Endothelial cell of umbilical vein (primary cell): Measurements from ENCODE around the gene JPH3. TPM values are rescaled to one million over a fixed set of nuclear protein-coding genes. Genes with fewer than 3 reads are reported as not detected.

Experiments used
- BruUV-seq: library from RNA; stranded (reverse); fragments of 400-500 nt; replicated peaks from 2 replicates; lab custom pipeline; 2021; lab: Mats Ljungman, UMichigan
- CTCF ChIA-PET: fragments of 300-600, 350-600 bp; sonication (Branson Sonifier 250); formaldehyde crosslinking; loops from one replicate; lab custom pipeline; 2021; ENCODE audit warnings: antibody characterized with exemption, inconsistent platforms; lab: Charles Lee
- POLR2A ChIA-PET: fragments of 300-600, 350-600 bp; sonication (Branson Sonifier 250); formaldehyde crosslinking; loops from one replicate; lab custom pipeline; 2021; ENCODE audit warnings: antibody characterized with exemption, inconsistent platforms; lab: Charles Lee
- DNase-seq: peaks from one replicate; pipeline ENCODE4 v3.0.0-alpha.2; 2011; ENCODE audit warnings: low read depth, low spot score
- FAIRE-seq: peaks from 2 replicates; lab custom pipeline; 2011; peaks lifted over from hg19 to GRCh38; lab: Jason Lieb, UNC
- H2AFZ ChIP-seq: 2 replicates; pipeline ENCODE4 v1.6.0; 2012; ENCODE audit warnings: low read depth, low read length, control low read depth, inconsistent platforms
- H3K27ac ChIP-seq: 2 replicates; pipeline ENCODE4 v1.5.1; 2011; ENCODE audit warnings: low read depth, mild to moderate bottlenecking, control low read depth, low read length, moderate library complexity; ENCODE audit not compliant: insufficient read depth
- H3K27me3 ChIP-seq, 2 experiments: 2 replicates each; pipeline versions ENCODE4 v1.6.0 to v1.6.1; 2011; ENCODE audit warnings: low read length in 2 of 2, mixed read lengths in 1 of 2; ENCODE audit not compliant: control insufficient read depth in 2 of 2, insufficient read depth in 2 of 2
- H3K36me3 ChIP-seq, 2 experiments: 2 replicates in 1 of 2; 3 replicates in 1 of 2; pipeline ENCODE4 v1.5.1; 2011; ENCODE audit warnings: low read length in 2 of 2, mild to moderate bottlenecking in 1 of 2, moderate library complexity in 1 of 2; ENCODE audit not compliant: control insufficient read depth in 2 of 2, insufficient read depth in 2 of 2; ENCODE audit errors: extremely low read depth in 1 of 2
- H3K4me1 ChIP-seq: 3 replicates; pipeline ENCODE4 v1.5.1; 2011; ENCODE audit warnings: mild to moderate bottlenecking, low read length; ENCODE audit not compliant: control insufficient read depth, insufficient read depth; ENCODE audit errors: extremely low read depth
- H3K4me2 ChIP-seq: 2 replicates; pipeline ENCODE4 v1.6.1; 2011; ENCODE audit warnings: low read length, control low read depth, mixed read lengths; ENCODE audit not compliant: insufficient read depth
- H3K4me3 ChIP-seq, 3 experiments: fragments of 200-600 bp in 1 of 3; sonication (generic), shearing (Covaris generic) in 1 of 3; replicated peaks in 1 of 3; 2 replicates each; pipeline ENCODE4 v1.5.1; 2011 to 2016; ENCODE audit warnings: control low read depth in 3 of 3, low read length in 3 of 3, mild to moderate bottlenecking in 2 of 3, inconsistent platforms in 1 of 3, low read depth in 1 of 3, moderate library complexity in 1 of 3; ENCODE audit not compliant: insufficient read depth in 1 of 3
- H3K79me2 ChIP-seq: 2 replicates; pipeline ENCODE4 v1.6.0; 2012; ENCODE audit warnings: low read length, inconsistent platforms; ENCODE audit not compliant: control insufficient read depth, insufficient read depth
- H3K9ac ChIP-seq: replicated peaks from 2 replicates; pipeline ENCODE3; 2011; ENCODE audit warnings: low read length, control low read depth; ENCODE audit not compliant: insufficient read depth; ENCODE audit errors: extremely low read depth
- H3K9me1 ChIP-seq: replicated peaks from 3 replicates; pipeline ENCODE4 v1.6.0; 2011; ENCODE audit warnings: mild to moderate bottlenecking, low read length; ENCODE audit not compliant: control insufficient read depth, insufficient read depth; ENCODE audit errors: extremely low read depth
- H3K9me3 ChIP-seq: replicated peaks from 2 replicates; pipeline ENCODE4 v1.5.1; 2012; ENCODE audit warnings: low read length, inconsistent platforms; ENCODE audit not compliant: control insufficient read depth, insufficient read depth
- H4K20me1 ChIP-seq: replicated peaks from 2 replicates; pipeline ENCODE3; 2011; ENCODE audit warnings: mild to moderate bottlenecking, low read length; ENCODE audit not compliant: control insufficient read depth, insufficient read depth; ENCODE audit errors: extremely low read depth
- CTCF ChIP-seq, 2 donors: IDR thresholded peaks; 1 replicate in 1 of 2; 2 replicates in 1 of 2; pipeline ENCODE4 v1.5.1; 2011; ENCODE audit warnings: low read length in 2 of 2, mild to moderate bottlenecking in 2 of 2, moderate library complexity in 2 of 2, control low read depth in 1 of 2, inconsistent platforms in 1 of 2, low read depth in 1 of 2; ENCODE audit not compliant: insufficient read depth in 1 of 2; ENCODE audit errors: extremely low read depth in 1 of 2
- EZH2 ChIP-seq: IDR thresholded peaks from 2 replicates; pipeline ENCODE4 v1.6.1; 2012; ENCODE audit warnings: borderline replicate concordance, low read depth, mild to moderate bottlenecking, moderate library complexity, low read length, inconsistent platforms; ENCODE audit not compliant: severe bottlenecking
- FOS ChIP-seq: IDR thresholded peaks from 2 replicates; pipeline ENCODE4 v1.6.1; 2011; ENCODE audit warnings: mild to moderate bottlenecking, low read length, moderate library complexity, borderline replicate concordance; ENCODE audit not compliant: insufficient read depth
- GATA2 ChIP-seq: IDR thresholded peaks from 2 replicates; pipeline ENCODE4 v1.7.0; 2011; ENCODE audit warnings: low read depth, mild to moderate bottlenecking, moderate library complexity, mixed read lengths, low read length; ENCODE audit not compliant: insufficient read length, insufficient read depth
- JUN ChIP-seq: IDR thresholded peaks from 2 replicates; pipeline ENCODE4 v1.6.1; 2011; ENCODE audit warnings: borderline replicate concordance, low read depth; ENCODE audit not compliant: insufficient read length, insufficient read depth
- MAX ChIP-seq: IDR thresholded peaks from 2 replicates; pipeline ENCODE4 v1.6.1; 2011; ENCODE audit not compliant: insufficient read depth, insufficient read length
- MYC ChIP-seq: IDR thresholded peaks from one replicate; pipeline ENCODE4 v1.6.1; 2011; ENCODE audit warnings: mild to moderate bottlenecking, low read depth, low read length
- POLR2A ChIP-seq: IDR thresholded peaks from 2 replicates; pipeline ENCODE4 v1.6.1; 2012; ENCODE audit warnings: low read depth, mild to moderate bottlenecking, control low read depth, low read length
- POLR2AphosphoS5 ChIP-seq: IDR thresholded peaks from 2 replicates; pipeline ENCODE4 v1.6.1; 2012; ENCODE audit warnings: low read depth, mild to moderate bottlenecking, control low read depth, low read length, moderate library complexity; ENCODE audit not compliant: insufficient read depth
- dilution Hi-C: fragments of 300-500 bp; cut with MboI; formaldehyde crosslinking; loops from one replicate; pipeline ENCODE4 v1.15.0; 2019; ENCODE audit warnings: low sequenced_read_pairs; ENCODE audit not compliant: extremely low pct_ligation_motif_present
- intact Hi-C: fragments of 100-400 bp; cut with micrococcal nuclease; formaldehyde crosslinking; loops from one replicate; pipeline ENCODE4 v1.10.0; 2022
- polyA plus RNA-seq, 4 experiments: library from polyadenylated mRNA; depleted of rRNA in 3 of 4; stranded (reverse) in 3 of 4; unstranded in 1 of 4; fragments of >200 nt; gene quantifications; 2 replicates each; pipeline versions ENCODE4 v1.2.1 to v1.2.3, GENCODE V29; 2011 to 2012; ENCODE audit warnings: missing spikeins in 1 of 4
- total RNA-seq: library from RNA; stranded (reverse); gene quantifications from 2 replicates; pipeline ENCODE4 v1.2.3, GENCODE V29; 2021

The JPH3 gene
- total and polyA plus RNA-seq, 2 donors (not counting 3 experiments of a cell fraction or from before 2014, with no cell fraction given) = 0.22 to 0.30 TPM

GRCh38 chr16:87724490-87725291 lies 122.4 kb downstream of the JPH3 start:
- Histone ChIP-seq H3K27me3 (no peaks in the 10 kb centered on the region), H2AFZ (no peak overlapping the region), H3K4me3 (no peak overlapping the region), H3K9ac (no peak overlapping the region), H3K9me1 (no peaks in the 10 kb centered on the region), H4K20me1 (no peaks in the 10 kb centered on the region), H3K27ac (no peak overlapping the region), H3K9me3 (no peaks in the 10 kb centered on the region), H3K36me3 (peaks cover 12 to 13% of the 10 kb centered on the region in 2 experiments), H3K4me2 (no peak overlapping the region), H3K79me2 (no peaks in the 10 kb centered on the region), H3K4me1 (peaks cover 6% of the 10 kb centered on the region)
- DNase-seq (no peak), FAIRE-seq (no peak)
- dilution Hi-C loops (no loop called here), intact Hi-C loops (no loop called here)
- BruUV-seq = no TSS peak
- CTCF ChIA-PET = interaction anchor here (1.0 to 1.8 kb wide), 4 partner anchors 45 to 308 kb away, joined by 3 to 4 read pairs (median 3); no protein-coding TSS in a partner anchor
- no peak for TF ChIP-seq JUN
- no peak for TF ChIP-seq FOS
- no peak for TF ChIP-seq MYC
- TF ChIP-seq POLR2AphosphoS5 = no peak
- TF ChIP-seq EZH2 = no peak
- TF ChIP-seq CTCF (IDR thresholded peaks at IDR 0.05; ENCODE audit: extremely low read depth in 1 of 2, insufficient read depth in 1 of 2, low read depth in 1 of 2, low read length in 2 of 2) = no peak
- TF ChIP-seq POLR2A = no peak
- no peak for TF ChIP-seq MAX
- no peak for TF ChIP-seq GATA2
- POLR2A ChIA-PET = no interaction called here
